ENCODE data around the gene YEATS2.

DNA sequence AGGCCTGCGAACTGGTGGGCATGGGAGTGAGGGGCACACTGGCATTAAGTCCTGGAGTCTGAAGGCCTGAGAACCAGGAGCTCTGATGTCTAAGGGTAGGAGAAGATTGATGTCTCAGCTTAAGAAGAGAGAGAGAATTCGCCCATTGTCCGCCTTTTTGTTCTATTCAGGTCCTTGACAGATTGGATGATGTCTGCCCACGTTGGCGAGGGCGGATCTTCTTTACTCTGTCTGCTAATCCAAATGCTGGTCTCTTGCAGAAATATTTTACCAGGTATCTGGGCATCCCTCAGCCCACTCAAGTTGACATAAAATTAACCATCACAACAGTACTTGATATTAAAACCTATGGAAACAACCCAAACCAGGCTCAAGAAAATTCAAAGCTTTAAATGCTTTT lies 83.6 kb downstream of the YEATS2 start:
- TF ChIP-seq POLR2AphosphoS5 (IDR thresholded peaks at IDR 0.05; ENCODE audit: low read depth, low read length) (no peak), POLR2A (IDR thresholded peaks at IDR 0.05; ENCODE audit: low read depth, low read length) (no peak), TAF1 (IDR thresholded peaks at IDR 0.05; ENCODE audit: low read depth, low read length) (no peak), SPI1 (IDR thresholded peaks at IDR 0.05; ENCODE audit: low read depth, low read length) (no peak), POU2F2 (IDR thresholded peaks at IDR 0.05; ENCODE audit: low read depth, low read length) (no peak), PAX5 (IDR thresholded peaks at IDR 0.05; ENCODE audit: insufficient read depth, low read length, severe bottlenecking) (no peak)

Measured in GM12891 (cell line).